GM21619 (cell line): ENCODE measurements around the gene PCGF5.
"Not testable (repeated sequence)": the region's sequence is repeated elsewhere in the genome, so short reads cannot be mapped to it uniquely, and the experiment has no call there.

Source experiments
- ATAC-seq: cut with Tn5 transposase; IDR thresholded peaks from one replicate; pipeline ENCODE4 v1.9.1; 2021; ENCODE audit not compliant: unreplicated experiment

The PCGF5 gene

DNA sequence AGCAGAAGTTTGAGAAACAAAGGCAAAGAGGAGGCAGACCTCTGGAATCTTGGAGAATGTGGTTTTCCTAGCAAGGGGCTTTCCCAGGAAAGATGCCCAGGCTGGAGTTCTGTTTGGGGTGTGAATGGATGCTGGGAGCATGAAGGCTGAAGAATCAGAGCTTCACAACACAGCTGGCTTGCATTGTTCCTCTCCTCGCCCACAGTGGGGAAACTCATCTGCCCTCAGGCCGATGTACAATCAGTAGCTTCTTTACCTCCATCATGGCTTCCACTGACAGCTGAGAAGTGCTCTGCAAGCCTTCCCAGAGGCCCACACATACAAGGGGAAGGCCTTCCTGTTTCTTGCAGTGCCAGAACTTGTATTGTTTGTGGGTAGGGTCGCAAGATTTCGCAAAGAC is 98.9 kb downstream of the PCGF5 start:
- no peak for ATAC-seq

DNA sequence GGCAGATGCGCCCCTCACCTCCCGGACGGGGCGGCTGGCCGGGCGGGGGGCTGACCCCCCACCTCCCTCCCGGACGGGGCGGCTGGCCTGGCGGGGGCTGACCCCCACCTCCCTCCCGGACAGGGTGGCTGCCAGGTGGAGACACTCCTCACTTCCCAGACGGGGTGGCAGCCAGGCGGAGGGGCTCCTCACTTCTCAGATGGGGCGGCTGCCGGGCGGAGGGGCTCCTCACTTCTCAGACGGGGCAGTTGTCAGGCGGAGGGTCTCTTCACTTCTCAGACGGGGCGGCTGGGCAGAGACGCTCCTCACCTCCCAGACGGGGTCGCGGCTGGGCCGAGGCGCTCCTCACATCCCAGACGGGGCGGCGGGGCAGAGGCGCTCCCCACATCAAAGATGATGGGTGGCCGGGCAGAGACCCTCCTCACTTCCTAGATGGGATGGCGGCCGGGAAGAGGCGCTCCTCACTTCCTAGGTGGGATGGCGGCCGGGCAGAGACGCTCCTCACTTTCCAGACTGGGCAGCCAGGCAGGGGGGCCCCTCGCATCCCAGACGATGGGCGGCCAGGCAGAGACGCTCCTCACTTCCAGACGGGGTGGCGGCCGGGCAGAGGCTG is 102.9 kb downstream of the PCGF5 start:
- not testable (repeated sequence) for ATAC-seq

DNA sequence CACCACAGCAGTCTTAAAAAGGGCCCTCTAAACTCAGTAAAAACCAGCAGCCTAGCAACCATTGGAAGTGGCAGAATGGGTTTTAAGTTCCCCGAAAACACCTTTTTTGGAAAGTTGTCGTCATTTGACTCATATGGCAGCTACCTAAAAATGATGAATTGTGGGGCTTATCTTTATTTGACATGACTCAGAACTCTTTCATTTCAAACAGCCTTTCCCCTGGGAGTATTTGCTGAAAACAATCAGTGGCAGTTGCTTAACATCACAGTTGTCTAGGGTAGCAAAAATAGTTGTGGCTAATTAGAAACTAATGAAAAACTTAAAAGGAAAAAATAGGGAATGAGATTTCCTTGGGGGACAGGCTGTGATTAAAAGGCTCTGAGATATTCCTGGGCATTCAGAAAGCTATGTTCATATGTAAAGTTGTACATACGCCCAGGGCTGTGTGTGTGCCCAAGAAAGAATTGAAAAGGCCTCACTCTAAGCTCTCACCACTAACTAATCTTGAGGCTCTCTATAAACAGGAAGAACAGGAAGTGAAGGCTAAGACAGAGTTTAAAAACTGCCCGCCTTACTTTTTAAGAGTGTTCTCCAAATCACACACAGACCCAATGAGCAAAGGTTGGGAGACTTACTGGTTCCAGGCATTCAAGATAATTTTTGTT is 108.0 kb downstream of the PCGF5 start:
- no peak for ATAC-seq
